ENCODE results near the gene PTCD3. TPM values are rescaled to one million over a fixed set of nuclear protein-coding genes. Genes with fewer than 3 reads are reported as not detected.

Gene PTCD3
- total RNA-seq, 1 donor = 110 TPM

DNA sequence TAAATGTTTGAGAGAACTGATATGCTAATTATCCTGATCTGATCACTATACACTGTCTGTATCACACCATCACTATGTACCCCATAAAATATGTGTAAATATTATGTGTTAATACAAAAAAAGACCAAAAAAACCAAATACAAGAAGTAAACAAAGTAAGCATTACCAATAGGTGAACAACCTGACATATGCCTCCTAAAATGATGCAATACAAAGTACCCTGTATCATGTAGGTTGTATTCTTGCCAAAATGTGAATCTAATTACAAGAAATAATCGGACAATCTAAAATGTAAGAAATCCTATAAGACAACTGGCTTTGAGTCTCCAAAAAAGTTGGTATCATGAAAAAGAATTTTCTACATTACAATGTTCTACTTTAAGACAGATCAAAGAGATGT, 8.1 kb upstream of the PTCD3 start:
- DNase-seq (ENCODE audit: low read depth) = no peak
- no peak overlapping the region for H3K4me3 ChIP-seq (ENCODE audit: low read depth, low read length)
- no peak for TF ChIP-seq CTCF (IDR thresholded peaks at IDR 0.05; ENCODE audit: insufficient read depth, low read depth, low read length)

DNA sequence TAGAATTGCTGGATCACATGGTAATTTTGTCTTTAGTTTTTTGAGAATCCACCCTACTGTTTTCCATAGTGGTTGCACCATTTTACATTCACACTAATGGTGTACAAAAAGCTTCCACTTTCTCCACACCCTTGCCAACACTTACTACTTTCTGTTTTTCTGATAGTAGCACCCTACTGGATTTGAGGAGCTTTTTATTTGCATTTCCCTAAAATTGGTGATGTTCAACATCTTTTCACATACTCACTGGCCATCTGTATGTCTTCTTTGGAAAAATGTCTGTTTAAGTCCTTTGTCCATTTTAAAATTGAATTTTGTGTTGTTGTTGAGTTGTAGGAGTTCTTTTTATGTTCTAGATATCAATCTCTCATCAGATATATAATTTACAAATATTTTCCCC, 3.9 kb upstream of the PTCD3 start:
- DNase-seq (ENCODE audit: low read depth) = no peak
- no peak overlapping the region for H3K4me3 ChIP-seq (ENCODE audit: low read depth, low read length)
- no peak for TF ChIP-seq CTCF (IDR thresholded peaks at IDR 0.05; ENCODE audit: insufficient read depth, low read depth, low read length)

DNA sequence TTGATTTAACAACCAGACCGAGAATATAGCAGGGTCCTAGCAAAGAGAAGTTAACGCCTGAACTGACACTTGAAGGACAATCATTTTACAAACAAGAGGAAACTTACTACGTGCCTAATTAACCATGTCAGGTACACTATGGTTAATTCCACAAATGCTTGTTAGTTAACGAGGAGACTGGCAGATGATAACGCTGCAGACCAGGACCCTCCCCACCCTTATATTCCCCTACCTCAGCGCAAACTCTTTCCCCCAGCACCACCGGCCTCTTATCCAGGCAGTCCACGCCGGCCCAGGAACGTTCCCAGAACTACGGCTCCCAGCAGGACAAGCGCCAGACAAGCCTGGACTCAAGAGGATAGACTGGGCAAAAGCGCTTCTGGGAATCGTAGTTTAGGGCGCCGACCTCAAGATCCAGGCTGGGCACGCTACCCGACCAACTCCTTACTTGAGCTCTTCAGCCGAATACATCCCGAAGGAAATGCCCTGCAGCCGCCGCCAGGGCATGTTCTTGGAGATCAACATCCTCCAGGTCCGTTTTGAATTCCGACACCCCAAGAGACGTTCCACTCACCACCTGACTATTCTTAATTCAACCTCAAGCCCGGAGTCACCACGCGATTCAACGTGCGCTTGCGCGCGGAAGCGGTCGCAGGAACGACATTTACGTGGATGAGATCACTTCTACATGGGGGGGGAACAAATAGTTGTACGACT, 625 bp upstream of the PTCD3 start, which contains the start of gene POLR1A:
TSS of gene POLR1A (minus strand) at position 635 of the 717 bp plus-strand sequence. CDS start at position 525, 110 bp downstream.
- TF ChIP-seq CTCF (IDR thresholded peaks at IDR 0.05; ENCODE audit: insufficient read depth, low read depth, low read length) = peak; percentile 21
- DNase-seq (ENCODE audit: low read depth) = peak; percentile 96
- H3K4me3 ChIP-seq (ENCODE audit: low read depth, low read length) = peak within 1 kb of the TSS; percentile 80

GRCh38 chr2:86107031-86107430, 996 bp downstream of the PTCD3 start:
- DNase-seq (ENCODE audit: low read depth) = peak; percentile 2
- peak overlapping the region; percentile 80 for H3K4me3 ChIP-seq (ENCODE audit: low read depth, low read length)
- no peak for TF ChIP-seq CTCF (IDR thresholded peaks at IDR 0.05; ENCODE audit: insufficient read depth, low read depth, low read length)

- no peak for DNase-seq (ENCODE audit: low read depth)
- no peak for TF ChIP-seq CTCF (IDR thresholded peaks at IDR 0.05; ENCODE audit: insufficient read depth, low read depth, low read length)
- no peak overlapping the region for H3K4me3 ChIP-seq (ENCODE audit: low read depth, low read length)
These were observed 12.1 kb downstream of the PTCD3 start for GRCh38 chr2:86118130-86118529.

- TF ChIP-seq CTCF (IDR thresholded peaks at IDR 0.05; ENCODE audit: insufficient read depth, low read depth, low read length) = no peak
- no peak overlapping the region for H3K4me3 ChIP-seq (ENCODE audit: low read depth, low read length)
- DNase-seq (ENCODE audit: low read depth) = no peak
These were observed 17.4 kb downstream of the PTCD3 start for GRCh38 chr2:86123328-86123925.
